Hepatocyte (in vitro differentiated cells): ENCODE results near the gene NKD1. TPM values are rescaled to one million over a fixed set of nuclear protein-coding genes. Genes with fewer than 3 reads are reported as not detected.

Source experiments
- DNase-seq: peaks from one replicate; pipeline ENCODE4 v3.0.0-alpha.2; 2016; ENCODE audit warnings: low spot score
- H2AFZ ChIP-seq: fragments of 200-600 bp; sonication (generic); 2 replicates; pipeline ENCODE4 v1.6.0; 2016; ENCODE audit warnings: antibody characterized with exemption, mild to moderate bottlenecking
- H3K27ac ChIP-seq: fragments of 200-600 bp; sonication (generic); 2 replicates; pipeline ENCODE4 v1.5.1; 2016; ENCODE audit warnings: mild to moderate bottlenecking
- H3K27me3 ChIP-seq: fragments of 200-600 bp; sonication (generic); 2 replicates; pipeline ENCODE4 v1.6.1; 2016
- H3K36me3 ChIP-seq: fragments of 200-600 bp; sonication (generic); replicated peaks from 2 replicates; pipeline ENCODE4 v1.5.1; 2016; ENCODE audit warnings: low read depth; ENCODE audit not compliant: insufficient read depth
- H3K4me1 ChIP-seq: fragments of 200-600 bp; sonication (generic); 2 replicates; pipeline ENCODE4 v1.5.1; 2016; ENCODE audit warnings: mild to moderate bottlenecking, moderate library complexity; ENCODE audit not compliant: insufficient read depth
- H3K4me2 ChIP-seq: fragments of 200-600 bp; sonication (generic); 2 replicates; pipeline ENCODE4 v1.6.0; 2016
- H3K4me3 ChIP-seq: fragments of 200-600 bp; sonication (generic); 2 replicates; pipeline ENCODE4 v1.5.1; 2016; ENCODE audit warnings: mild to moderate bottlenecking
- H3K79me2 ChIP-seq: fragments of 200-600 bp; sonication (generic); 2 replicates; pipeline ENCODE4 v1.6.0; 2017; ENCODE audit warnings: mild to moderate bottlenecking
- H3K9me2 ChIP-seq: fragments of 200-600 bp; sonication (generic); replicated peaks from 2 replicates; pipeline ENCODE4 v1.6.0; 2017; ENCODE audit warnings: mild to moderate bottlenecking; ENCODE audit not compliant: insufficient read depth
- H3K9me3 ChIP-seq: fragments of 200-600 bp; sonication (generic); 2 replicates; pipeline ENCODE4 v1.5.1; 2016; ENCODE audit warnings: low read depth, mild to moderate bottlenecking
- H4K20me1 ChIP-seq: fragments of 200-600 bp; sonication (generic); 2 replicates; pipeline ENCODE4 v1.6.0; 2016; ENCODE audit warnings: mild to moderate bottlenecking; ENCODE audit not compliant: insufficient read depth, poor library complexity, severe bottlenecking
- EZH2 ChIP-seq: fragments of 200-600 bp; sonication (generic); IDR thresholded peaks from 2 replicates; pipeline ENCODE4 v1.6.1; 2016; ENCODE audit warnings: antibody characterized with exemption, mild to moderate bottlenecking, borderline replicate concordance
- EZH2phosphoT487 ChIP-seq: fragments of 200-600 bp; sonication (generic); IDR thresholded peaks from one replicate; pipeline ENCODE4 v1.6.1; 2018; ENCODE audit warnings: antibody characterized with exemption, mild to moderate bottlenecking, low read depth, moderate library complexity; ENCODE audit not compliant: unreplicated experiment, severe bottlenecking
- WGBS: methylation state at CpG from one replicate; pipeline ENCODE4 v1.1.6; 2016; ENCODE audit warnings: low lambda C conversion rate; ENCODE audit errors: missing lambda C conversion rate; 5-methylcytosine and 5-hydroxymethylcytosine counted together
- polyA plus RNA-seq: library from polyadenylated mRNA; unstranded; fragments of >200 nt; fragmentation: Nextera tagmentation; extraction: Ambion mirVana; gene quantifications from 2 replicates; pipeline ENCODE4 v1.2.1, GENCODE V29; 2016
- total RNA-seq: library from RNA; depleted of rRNA; stranded (reverse); fragments of >200 nt; gene quantifications from 2 replicates; pipeline ENCODE4 v1.2.3, GENCODE V29; 2014
- TF ChIP-seq, protein P1 (sequence below): fragments of 200-600 bp; sonication (generic); IDR thresholded peaks from 2 replicates; pipeline ENCODE4 v1.5.1; 2016; ENCODE audit warnings: antibody characterized with exemption, mild to moderate bottlenecking; ENCODE audit not compliant: poor library complexity

Gene NKD1
- total and polyA plus RNA-seq, 2 experiments from 2014 or later, result 5.9 to 26.3 TPM

DNA sequence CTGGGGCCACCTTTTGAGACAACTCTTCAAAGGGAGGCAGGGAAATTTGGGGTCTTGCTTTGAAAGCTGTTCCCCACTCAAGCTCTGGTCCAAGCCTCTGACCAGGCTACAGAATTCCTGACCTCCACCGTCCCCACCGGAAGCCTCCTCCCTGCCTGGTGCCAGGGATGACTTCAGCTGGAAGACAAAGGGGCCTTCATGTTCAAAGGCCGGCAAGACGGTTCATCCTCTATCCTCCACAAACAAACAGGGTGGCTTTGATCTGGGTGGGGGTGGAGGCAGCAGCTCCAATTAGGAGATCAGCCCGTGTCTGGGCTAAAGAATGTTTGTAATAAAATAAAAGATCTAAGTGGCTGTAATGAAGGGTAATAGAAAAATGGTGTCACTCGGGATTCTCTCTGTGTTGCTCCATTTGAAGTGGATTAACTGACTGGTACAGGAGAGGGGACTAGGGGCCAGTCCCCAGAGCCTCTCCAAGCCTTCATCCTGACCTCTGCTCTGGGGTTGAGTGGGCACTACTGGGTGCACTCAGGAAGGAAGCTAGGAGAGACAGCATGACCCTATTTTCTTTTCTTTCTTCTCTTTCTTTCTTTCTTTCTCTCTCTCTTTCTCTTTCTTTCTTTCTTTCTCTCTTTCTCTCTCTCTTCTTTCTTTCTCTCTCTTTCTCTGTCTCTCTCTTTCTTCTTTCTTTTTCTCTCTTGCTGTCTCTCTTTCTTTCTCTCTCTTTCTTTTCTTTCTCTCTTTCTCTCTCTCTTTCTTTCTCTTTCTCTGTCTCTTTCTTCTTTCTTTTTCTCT lies 27.5 kb upstream of the NKD1 start:
- H2AFZ ChIP-seq, result no peak overlapping the region
- no peaks in the 10 kb centered on the region for H3K79me2 ChIP-seq
- no peak overlapping the region for H3K4me2 ChIP-seq
- no peaks in the 10 kb centered on the region for H3K9me3 ChIP-seq
- no peaks in the 10 kb centered on the region for H4K20me1 ChIP-seq
- H3K4me1 ChIP-seq, result no peaks in the 10 kb centered on the region
- no peak overlapping the region for H3K4me3 ChIP-seq
- WGBS, result 16% methylated on average over 6 of the region's 6 CpGs
- no peak for DNase-seq
- H3K36me3 ChIP-seq, result no peaks in the 10 kb centered on the region
- TF ChIP-seq EZH2phosphoT487 (no peak), EZH2 (no peak)
- TF ChIP-seq, protein P1, sequence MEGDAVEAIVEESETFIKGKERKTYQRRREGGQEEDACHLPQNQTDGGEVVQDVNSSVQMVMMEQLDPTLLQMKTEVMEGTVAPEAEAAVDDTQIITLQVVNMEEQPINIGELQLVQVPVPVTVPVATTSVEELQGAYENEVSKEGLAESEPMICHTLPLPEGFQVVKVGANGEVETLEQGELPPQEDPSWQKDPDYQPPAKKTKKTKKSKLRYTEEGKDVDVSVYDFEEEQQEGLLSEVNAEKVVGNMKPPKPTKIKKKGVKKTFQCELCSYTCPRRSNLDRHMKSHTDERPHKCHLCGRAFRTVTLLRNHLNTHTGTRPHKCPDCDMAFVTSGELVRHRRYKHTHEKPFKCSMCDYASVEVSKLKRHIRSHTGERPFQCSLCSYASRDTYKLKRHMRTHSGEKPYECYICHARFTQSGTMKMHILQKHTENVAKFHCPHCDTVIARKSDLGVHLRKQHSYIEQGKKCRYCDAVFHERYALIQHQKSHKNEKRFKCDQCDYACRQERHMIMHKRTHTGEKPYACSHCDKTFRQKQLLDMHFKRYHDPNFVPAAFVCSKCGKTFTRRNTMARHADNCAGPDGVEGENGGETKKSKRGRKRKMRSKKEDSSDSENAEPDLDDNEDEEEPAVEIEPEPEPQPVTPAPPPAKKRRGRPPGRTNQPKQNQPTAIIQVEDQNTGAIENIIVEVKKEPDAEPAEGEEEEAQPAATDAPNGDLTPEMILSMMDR, result no peak
- no peaks in the 10 kb centered on the region for H3K9me2 ChIP-seq
- H3K27ac ChIP-seq, result no peak overlapping the region
- H3K27me3 ChIP-seq, result no peaks in the 10 kb centered on the region

DNA sequence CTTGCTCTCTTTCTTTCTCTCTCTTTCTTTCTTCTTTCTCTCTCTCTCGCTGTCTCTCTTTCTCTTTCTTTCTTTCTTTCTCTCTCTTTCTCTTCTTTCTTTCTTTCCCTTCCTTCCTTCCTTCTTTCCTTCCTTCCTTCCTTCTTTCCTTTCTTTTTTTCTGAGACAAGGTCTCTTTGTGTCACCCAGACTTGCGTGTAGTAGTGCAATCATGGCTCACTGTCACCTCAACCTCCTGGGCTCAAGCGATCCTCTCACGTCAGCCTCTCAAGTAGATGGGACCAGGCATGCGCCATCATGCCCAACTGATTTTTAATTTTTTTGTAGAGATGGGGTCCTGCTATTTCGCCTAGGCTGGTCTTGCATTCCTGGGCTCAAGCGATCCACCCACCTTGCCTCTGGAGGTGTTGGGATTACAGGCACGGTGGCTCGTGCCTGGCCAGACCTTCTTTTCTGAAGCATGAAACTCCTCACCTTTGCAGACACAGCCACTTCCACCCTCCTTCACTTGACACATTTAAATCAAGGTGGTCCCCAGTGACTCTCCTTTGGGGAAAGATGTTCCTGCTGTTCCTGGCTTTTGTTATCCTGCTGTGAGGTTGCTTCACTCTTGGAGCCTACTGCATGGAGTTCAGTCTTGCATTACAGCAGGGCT lies 26.8 kb upstream of the NKD1 start:
- DNase-seq, result no peak
- no peaks in the 10 kb centered on the region for H3K36me3 ChIP-seq
- no peaks in the 10 kb centered on the region for H3K27me3 ChIP-seq
- no peaks in the 10 kb centered on the region for H3K9me2 ChIP-seq
- no peak overlapping the region for H3K4me2 ChIP-seq
- H3K4me3 ChIP-seq, result no peak overlapping the region
- H3K9me3 ChIP-seq, result no peaks in the 10 kb centered on the region
- TF ChIP-seq, protein P1, result no peak
- TF ChIP-seq EZH2, result no peak
- no peak for TF ChIP-seq EZH2phosphoT487
- H4K20me1 ChIP-seq, result no peaks in the 10 kb centered on the region
- H3K4me1 ChIP-seq, result no peaks in the 10 kb centered on the region
- WGBS, result 94% methylated on average over 8 of the region's 9 CpGs
- no peak overlapping the region for H3K27ac ChIP-seq
- no peaks in the 10 kb centered on the region for H3K79me2 ChIP-seq
- no peak overlapping the region for H2AFZ ChIP-seq

- no peak overlapping the region for H3K4me3 ChIP-seq
- no peaks in the 10 kb centered on the region for H3K36me3 ChIP-seq
- H3K27me3 ChIP-seq, result no peaks in the 10 kb centered on the region
- H3K9me3 ChIP-seq, result no peaks in the 10 kb centered on the region
- H3K27ac ChIP-seq, result no peak overlapping the region
- TF ChIP-seq EZH2phosphoT487, result no peak
- TF ChIP-seq, protein P1, result no peak
- TF ChIP-seq EZH2, result no peak
- 83% methylated on average over 5 of the region's 5 CpGs for WGBS
- H2AFZ ChIP-seq, result no peak overlapping the region
- no peak for DNase-seq
- no peaks in the 10 kb centered on the region for H3K9me2 ChIP-seq
- H3K79me2 ChIP-seq, result no peaks in the 10 kb centered on the region
- H3K4me1 ChIP-seq, result no peaks in the 10 kb centered on the region
- H4K20me1 ChIP-seq, result no peaks in the 10 kb centered on the region
- no peak overlapping the region for H3K4me2 ChIP-seq
Observed at GRCh38 chr16:50522324-50522723, 25.9 kb upstream of the NKD1 start.
